ENCODE measurements around the gene S100A6.

DNA sequence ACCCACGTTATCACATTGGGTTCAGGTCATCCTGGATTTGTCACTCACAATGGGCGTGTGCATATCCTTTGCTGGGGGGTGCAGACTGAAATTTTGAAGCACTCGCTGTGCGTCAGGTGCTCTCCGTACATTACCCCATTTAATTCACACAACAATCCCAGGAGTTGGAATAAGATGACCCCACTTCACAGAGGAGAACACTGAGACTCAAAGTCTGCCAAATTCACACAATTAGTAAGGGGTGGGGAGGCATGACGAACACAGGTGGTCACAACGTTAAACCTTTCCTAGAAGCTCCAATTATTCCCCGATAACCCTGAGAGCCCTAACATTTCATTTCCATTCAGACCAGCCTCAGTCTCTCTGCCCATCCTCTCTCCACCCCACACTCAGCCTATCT lies 33.7 kb upstream of the S100A6 start:
- TF ChIP-seq, protein P1, sequence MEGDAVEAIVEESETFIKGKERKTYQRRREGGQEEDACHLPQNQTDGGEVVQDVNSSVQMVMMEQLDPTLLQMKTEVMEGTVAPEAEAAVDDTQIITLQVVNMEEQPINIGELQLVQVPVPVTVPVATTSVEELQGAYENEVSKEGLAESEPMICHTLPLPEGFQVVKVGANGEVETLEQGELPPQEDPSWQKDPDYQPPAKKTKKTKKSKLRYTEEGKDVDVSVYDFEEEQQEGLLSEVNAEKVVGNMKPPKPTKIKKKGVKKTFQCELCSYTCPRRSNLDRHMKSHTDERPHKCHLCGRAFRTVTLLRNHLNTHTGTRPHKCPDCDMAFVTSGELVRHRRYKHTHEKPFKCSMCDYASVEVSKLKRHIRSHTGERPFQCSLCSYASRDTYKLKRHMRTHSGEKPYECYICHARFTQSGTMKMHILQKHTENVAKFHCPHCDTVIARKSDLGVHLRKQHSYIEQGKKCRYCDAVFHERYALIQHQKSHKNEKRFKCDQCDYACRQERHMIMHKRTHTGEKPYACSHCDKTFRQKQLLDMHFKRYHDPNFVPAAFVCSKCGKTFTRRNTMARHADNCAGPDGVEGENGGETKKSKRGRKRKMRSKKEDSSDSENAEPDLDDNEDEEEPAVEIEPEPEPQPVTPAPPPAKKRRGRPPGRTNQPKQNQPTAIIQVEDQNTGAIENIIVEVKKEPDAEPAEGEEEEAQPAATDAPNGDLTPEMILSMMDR (IDR thresholded peaks at IDR 0.05), result no peak
- TF ChIP-seq POLR2A (IDR thresholded peaks at IDR 0.05) (no peak), EP300 (IDR thresholded peaks at IDR 0.05) (no peak)
